H1 (cell line): Measurements from ENCODE around the gene AIFM1.

ENCODE experiments used
- CREB1 ChIP-seq: IDR thresholded peaks from 2 replicates; pipeline ENCODE4 v1.6.1; 2012; ENCODE audit warnings: inconsistent platforms
- GTF2F1 ChIP-seq: IDR thresholded peaks from 2 replicates; pipeline ENCODE4 v1.6.1; 2012; ENCODE audit warnings: low read depth, low read length, improper control_type of control experiment, borderline replicate concordance
- KDM1A ChIP-seq: fragments of 200-600, 300-600 bp; sonication (generic); IDR thresholded peaks from 2 replicates; pipeline ENCODE4 v1.7.1; 2016; ENCODE audit warnings: mild to moderate bottlenecking, low read length, borderline replicate concordance
- POLR2A ChIP-seq, 2 experiments: IDR thresholded peaks; 1 replicate in 1 of 2; 2 replicates in 1 of 2; pipeline ENCODE4 v1.6.1; 2011; ENCODE audit warnings: low read depth in 2 of 2, low read length in 2 of 2, mild to moderate bottlenecking in 2 of 2; ENCODE audit errors: control extremely low read depth in 1 of 2
- POLR2AphosphoS5 ChIP-seq: IDR thresholded peaks from 2 replicates; pipeline ENCODE4 v1.6.1; 2011; ENCODE audit warnings: low read depth, low read length
- TAF1 ChIP-seq: IDR thresholded peaks from 2 replicates; pipeline ENCODE4 v1.6.1; 2011; ENCODE audit warnings: mild to moderate bottlenecking, low read depth, low read length
- TCF12 ChIP-seq: IDR thresholded peaks from 2 replicates; pipeline ENCODE4 v1.6.1; 2011; ENCODE audit warnings: low read depth, mild to moderate bottlenecking, low read length
- TEAD4 ChIP-seq: IDR thresholded peaks from 2 replicates; pipeline ENCODE4 v1.6.1; 2012; ENCODE audit warnings: low read depth, low read length, inconsistent platforms, mixed read lengths
- TF ChIP-seq, protein P1 (sequence below), 3 experiments: IDR thresholded peaks; 1 replicate in 2 of 3; 2 replicates in 1 of 3; pipeline versions ENCODE4 v1.5.1 to v1.6.1; 2011; ENCODE audit warnings: low read length in 3 of 3, mild to moderate bottlenecking in 3 of 3, inconsistent platforms in 2 of 3, low read depth in 1 of 3, moderate library complexity in 1 of 3; ENCODE audit not compliant: insufficient read depth in 1 of 3; ENCODE audit errors: control extremely low read depth in 1 of 3
- TF ChIP-seq, protein P2 (sequence below): IDR thresholded peaks from 2 replicates; pipeline ENCODE4 v1.6.1; 2012; ENCODE audit warnings: low read length, inconsistent platforms

GRCh38 chrX:130095249-130096030, 70.2 kb downstream of the AIFM1 start:
- no peak for TF ChIP-seq CREB1
- TF ChIP-seq TCF12, result no peak
- no peak for TF ChIP-seq TAF1
- no peak for TF ChIP-seq GTF2F1
- TF ChIP-seq, protein P1, sequence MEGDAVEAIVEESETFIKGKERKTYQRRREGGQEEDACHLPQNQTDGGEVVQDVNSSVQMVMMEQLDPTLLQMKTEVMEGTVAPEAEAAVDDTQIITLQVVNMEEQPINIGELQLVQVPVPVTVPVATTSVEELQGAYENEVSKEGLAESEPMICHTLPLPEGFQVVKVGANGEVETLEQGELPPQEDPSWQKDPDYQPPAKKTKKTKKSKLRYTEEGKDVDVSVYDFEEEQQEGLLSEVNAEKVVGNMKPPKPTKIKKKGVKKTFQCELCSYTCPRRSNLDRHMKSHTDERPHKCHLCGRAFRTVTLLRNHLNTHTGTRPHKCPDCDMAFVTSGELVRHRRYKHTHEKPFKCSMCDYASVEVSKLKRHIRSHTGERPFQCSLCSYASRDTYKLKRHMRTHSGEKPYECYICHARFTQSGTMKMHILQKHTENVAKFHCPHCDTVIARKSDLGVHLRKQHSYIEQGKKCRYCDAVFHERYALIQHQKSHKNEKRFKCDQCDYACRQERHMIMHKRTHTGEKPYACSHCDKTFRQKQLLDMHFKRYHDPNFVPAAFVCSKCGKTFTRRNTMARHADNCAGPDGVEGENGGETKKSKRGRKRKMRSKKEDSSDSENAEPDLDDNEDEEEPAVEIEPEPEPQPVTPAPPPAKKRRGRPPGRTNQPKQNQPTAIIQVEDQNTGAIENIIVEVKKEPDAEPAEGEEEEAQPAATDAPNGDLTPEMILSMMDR (IDR thresholded peaks at IDR 0.05; ENCODE audit: control extremely low read depth in 1 of 3, insufficient read depth in 1 of 3, low read depth in 1 of 3, low read length in 3 of 3), result no peak
- no peak for TF ChIP-seq KDM1A
- TF ChIP-seq TEAD4, result no peak
- TF ChIP-seq POLR2A (IDR thresholded peaks at IDR 0.05; ENCODE audit: control extremely low read depth in 1 of 2, low read depth in 2 of 2, low read length in 2 of 2), result no peak
- no peak for TF ChIP-seq POLR2AphosphoS5
- TF ChIP-seq, protein P2, sequence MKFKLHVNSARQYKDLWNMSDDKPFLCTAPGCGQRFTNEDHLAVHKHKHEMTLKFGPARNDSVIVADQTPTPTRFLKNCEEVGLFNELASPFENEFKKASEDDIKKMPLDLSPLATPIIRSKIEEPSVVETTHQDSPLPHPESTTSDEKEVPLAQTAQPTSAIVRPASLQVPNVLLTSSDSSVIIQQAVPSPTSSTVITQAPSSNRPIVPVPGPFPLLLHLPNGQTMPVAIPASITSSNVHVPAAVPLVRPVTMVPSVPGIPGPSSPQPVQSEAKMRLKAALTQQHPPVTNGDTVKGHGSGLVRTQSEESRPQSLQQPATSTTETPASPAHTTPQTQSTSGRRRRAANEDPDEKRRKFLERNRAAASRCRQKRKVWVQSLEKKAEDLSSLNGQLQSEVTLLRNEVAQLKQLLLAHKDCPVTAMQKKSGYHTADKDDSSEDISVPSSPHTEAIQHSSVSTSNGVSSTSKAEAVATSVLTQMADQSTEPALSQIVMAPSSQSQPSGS, result no peak
